ENCODE results near the gene ARMH2.
"Not testable (repeated sequence)": the region's sequence is repeated elsewhere in the genome, so short reads cannot be mapped to it uniquely, and the experiment has no call there.

The ARMH2 gene

DNA sequence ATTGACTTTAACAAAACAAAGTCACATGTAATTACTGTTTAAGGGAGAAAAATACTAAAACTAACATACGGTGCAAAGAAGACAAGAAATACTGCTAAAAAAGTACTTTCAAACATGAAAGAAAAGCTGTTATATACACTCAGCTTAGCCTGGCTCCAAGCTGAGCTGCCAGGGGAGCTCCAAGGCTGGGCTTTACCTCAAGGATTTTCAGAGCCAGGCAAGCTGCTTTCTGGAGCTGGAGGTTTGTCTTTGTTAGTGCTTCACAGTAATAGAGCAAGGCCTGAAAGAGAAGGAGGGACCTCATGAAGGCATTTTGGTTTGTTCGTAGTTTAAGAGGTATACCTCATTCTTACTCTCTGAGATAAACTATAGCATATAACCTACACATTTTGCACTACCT, 19.6 kb upstream of the ARMH2 start:
- no peak for DNase-seq (ENCODE audit: low read depth in 2 of 2)

DNA sequence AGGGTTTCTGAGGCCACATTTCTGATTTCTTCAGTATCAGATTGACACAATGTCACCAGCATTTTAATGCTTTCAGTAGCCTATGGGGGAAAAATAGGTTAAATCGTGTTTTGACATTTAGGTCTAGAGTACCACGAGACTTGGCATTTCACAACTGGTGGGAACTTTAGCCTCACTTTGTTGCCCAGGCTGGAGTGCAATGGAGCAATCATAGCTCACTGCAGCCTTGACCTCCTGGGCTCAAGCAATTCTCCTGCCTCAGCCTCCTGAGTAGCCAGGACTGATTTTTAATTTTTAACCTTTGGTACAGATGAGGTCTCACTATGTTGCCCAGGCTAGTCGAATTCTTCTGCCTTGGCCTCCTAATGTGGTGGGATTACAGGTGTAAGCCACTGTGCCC, 11.0 kb upstream of the ARMH2 start:
- DNase-seq (ENCODE audit: low read depth in 2 of 2): no peak

DNA sequence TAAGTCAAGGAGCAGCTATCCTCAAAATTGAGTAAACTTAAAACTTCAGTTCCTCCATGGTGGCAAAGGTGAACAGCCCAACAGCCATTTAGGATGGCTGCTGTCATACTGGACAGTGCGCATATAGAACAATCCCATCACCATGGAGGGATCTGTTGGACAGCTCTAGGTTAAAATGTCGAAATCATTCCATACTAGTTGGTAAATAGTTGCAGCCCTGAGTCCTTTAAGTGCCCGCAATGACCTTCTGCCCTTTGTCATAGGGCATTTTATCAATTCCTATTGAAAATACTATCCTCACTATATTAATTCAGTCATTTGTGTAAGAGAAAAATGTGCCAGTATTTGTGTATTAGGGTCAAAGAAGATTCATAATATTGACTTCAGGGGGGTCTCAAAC, 8.9 kb upstream of the ARMH2 start:
- no peak for DNase-seq (ENCODE audit: low read depth in 2 of 2)

DNA sequence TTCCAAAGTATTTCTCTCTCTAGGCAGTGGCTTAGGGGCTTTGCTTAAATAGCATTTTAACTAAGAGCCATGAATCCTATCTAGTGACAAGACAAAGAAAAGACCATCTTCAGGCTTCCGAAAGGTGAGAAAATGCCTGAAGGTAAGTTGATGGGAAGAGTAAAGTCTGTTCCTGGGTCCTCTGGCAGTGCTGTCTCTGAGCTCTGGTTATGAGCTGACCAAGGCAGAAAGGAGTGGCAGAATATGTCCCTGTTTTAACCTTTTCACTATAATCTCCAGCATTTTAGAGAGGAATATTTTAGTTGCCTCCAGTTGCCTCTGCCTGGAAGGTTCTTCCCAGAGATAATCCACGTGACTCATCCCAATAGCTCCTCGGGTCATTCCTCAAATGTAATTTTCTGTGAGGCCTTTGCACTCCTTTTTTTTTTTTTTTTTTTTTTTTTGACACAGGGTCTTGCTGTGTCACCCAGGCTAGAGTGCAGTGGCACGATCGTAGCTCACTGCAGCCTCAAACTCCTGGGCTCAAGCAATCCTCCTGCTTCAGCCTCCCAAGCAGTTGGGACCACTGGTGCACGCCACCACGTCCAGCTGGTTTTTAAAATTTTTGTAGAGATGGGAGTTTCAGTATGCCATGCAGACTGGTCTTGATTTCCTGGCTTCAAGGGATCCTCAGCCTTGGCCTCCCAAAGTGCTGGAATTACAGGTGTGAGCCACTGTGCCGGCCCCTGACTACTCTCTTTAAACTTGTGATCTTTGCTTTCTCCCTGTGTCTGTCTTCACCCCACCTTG, 3.7 kb upstream of the ARMH2 start:
- DNase-seq (ENCODE audit: low read depth in 2 of 2): no peak

DNA sequence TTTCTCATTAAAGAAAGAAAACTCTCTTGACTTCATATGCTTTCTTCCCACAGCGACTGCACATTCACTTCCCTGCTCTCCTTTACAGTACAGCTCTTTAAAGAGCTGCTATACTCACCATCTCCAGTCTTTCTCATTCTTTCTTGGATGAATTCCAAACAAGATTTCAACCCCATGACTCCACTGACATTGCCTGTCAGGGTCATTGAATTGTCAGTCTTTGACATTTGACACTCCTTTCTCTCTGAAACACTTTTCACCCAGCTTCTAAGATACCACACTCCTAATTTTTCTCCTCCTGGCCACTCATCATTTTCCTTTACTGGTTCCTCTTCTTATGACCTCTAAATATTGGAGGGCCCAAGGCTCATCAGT, 811 bp upstream of the ARMH2 start:
- DNase-seq (ENCODE audit: low read depth in 2 of 2): no peak

DNA sequence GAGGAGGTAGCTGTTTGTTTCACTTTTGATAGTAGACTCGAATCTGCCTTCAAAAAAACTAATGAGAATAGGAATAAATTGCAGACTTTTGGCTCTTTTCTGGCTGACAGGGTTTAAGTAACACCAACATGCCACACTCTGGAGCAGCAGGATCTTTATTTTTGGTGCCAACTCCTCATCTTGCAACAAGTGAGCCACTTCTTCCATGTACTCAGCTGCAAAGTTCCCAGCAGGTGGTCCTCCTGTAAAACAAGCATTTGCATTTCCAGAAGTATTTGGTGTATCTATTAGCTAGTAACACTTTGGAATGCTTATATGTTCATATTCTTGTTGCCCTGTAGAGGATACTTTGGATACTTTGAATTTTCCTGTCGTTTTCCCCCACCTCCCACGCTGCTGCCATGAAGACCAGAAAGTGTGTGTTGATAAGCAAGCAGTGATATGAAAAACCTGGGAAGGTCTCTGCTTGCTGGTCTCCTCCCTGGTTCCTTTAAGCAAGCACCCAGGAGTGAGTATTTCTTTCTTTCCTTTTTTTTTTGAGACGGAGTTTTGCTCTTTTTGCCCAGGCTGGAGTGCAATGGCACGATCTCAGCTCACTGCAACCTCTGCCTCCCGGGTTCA, 1.0 kb downstream of the ARMH2 start:
- DNase-seq (ENCODE audit: low read depth in 2 of 2): no peak

DNA sequence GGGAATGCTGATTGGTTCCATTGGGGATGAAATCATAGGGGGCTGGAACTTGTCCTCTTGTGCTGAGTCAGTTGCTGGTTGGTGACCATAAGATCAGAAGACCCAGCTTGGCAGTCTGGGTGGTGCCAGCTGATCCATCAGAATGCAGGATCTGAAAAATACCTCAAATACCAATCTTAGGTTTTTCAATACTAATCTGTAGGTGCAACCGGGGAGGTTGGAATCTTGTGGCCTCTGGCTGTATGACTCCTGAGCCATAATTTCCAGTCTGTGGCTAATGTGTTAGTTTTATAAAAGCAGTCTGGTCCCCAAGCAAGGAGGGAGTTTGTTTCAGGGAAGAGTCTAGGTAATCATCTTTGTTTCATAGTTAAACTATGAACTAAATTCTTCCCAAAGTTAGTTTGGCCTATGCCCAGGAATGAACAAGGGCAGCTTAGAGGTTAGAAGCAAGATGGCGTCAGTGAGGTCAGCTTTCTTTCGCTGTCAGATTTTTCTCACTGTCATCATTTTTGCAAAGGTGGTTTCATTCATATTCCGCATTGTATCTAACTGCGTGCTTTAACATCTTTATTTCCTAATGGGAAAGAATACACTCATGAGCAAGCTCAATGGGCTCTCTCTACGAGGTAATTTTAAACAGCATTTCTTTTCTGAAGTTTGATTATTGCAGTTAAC, 2.0 kb downstream of the ARMH2 start:
- no peak for DNase-seq (ENCODE audit: low read depth in 2 of 2)

DNA sequence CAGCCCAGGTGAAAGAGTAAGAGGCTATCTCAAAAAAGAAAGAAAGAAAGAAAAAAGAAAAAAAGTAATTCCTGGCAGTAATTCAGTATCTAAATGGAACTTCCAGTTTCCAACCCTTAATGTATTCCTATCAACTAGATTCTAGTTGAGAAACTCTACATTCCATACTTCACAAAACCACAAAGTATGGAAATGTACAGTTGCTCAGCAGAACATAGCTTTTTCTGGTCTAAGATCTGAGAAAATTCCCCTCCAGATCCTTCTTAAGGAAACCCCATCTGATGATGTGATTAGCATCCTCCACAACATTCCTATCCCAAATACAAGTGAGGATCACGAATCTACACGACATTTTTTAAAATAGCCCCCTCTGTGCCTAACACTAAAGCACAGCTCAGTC, 3.6 kb downstream of the ARMH2 start:
- no peak for DNase-seq (ENCODE audit: low read depth in 2 of 2)

DNA sequence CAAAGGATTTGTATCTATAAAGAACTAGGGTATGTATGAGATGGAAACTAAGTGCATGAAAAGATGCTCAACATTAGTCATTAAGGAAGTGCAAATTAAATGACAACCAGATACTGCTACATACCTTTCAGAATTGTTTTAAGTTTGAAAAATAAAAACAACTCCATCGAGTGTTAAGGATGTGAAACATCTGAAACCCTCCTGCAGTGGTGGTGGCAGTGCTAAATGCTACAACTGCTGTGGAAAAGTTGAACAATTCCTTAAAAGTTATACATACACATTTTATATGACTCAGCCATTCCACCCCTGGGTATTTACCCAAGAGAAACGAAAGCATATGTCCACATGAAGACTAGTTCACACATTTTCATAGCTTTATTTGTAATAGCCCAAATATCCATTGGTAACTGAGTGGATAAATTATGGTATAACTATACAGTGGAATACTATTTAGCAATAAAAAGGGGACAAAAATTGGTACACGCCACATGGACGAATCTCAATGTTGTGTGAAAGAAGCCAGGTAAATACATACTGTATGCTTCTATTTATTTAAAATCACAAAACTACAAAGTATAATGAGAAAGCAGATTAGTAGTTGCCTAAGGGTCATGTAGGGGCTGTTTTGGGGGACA, 10.6 kb downstream of the ARMH2 start:
- DNase-seq (ENCODE audit: low read depth in 2 of 2): no peak

DNA sequence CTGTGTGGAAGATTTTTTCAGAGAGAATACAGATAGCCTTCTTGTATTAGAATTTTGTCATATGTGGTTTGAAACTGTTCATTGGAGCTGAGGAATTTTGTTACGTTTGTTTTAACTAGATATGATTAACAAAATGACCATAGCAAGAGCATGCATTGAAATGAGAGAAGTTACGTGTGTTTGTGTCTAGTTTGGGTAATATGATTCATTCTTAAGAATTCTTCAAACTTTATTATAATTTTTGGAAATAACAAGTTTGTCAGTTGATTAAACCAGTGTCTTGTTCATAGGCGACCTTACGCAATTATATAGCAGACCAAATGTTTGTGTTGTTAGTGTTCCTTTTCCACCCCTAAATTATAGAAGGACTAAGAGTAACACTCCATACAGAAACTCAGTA, 18.5 kb downstream of the ARMH2 start:
- no peak for DNase-seq (ENCODE audit: low read depth in 2 of 2)

DNA sequence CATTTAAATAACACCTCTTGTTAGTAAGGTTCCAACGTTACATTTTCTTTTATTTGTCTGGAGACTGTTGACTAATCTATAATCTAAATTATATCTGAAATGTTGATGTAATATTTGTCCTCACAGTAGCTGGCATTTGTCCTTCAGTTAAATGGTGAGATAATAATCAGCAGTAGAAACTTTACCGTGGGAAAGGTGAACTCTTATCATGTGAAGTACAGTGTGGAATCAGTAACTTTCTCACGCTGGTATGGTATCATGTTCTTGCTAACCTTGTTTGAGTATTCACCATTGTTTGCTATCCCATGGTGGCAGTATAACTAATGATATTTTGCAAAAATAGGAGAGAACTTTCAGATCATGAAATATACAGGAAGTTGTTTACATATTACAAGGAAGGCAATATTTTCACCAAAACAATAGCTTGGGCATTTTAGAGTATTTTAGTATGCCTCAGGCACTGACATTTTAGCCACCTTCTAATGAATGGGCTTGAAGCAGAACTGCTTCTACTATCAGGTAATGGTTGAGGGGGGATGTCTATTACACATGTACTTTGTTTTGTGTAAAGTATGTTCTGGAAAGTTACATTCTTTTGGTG, 19.2 kb downstream of the ARMH2 start:
- no peak for DNase-seq (ENCODE audit: low read depth in 2 of 2)

DNA sequence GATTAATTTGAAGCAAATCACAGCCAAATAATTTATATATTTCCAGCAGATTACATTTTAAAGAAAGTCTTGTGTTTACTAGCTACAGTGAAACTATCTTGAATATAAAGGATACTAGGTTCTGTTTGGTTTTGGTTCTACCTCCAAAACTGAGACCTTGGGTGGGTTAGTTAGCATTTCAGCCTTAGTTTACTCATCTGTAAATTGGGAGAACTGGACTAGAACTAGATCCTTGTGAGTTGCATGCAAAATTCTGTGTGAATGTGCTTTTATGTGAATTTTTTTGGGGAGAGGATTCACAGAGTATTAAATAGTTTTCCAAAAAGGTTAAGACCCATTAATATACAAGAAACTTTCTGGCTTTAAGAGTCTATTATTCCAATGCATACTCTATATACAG, 19.8 kb downstream of the ARMH2 start:
- no peak for DNase-seq (ENCODE audit: low read depth in 2 of 2)

DNA sequence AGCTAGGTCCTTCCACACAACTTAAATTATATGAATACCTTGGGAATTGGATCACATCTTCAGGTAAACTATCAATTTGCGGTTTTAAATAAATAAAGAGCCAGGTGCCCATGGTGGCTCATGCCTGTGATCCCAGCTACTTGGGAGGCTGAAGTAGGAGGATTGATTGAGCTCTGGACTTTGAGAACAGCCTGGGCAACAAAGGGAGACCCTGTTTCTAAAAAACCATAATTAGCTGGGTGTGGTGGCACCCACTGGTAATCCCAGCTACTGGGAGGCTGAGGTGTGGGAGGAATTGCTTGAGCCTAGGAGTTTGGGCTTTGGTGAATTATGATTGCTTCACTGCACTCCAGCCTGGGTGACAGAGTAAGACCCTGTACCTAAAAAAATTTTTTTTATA, 20.6 kb downstream of the ARMH2 start:
- DNase-seq (ENCODE audit: low read depth in 2 of 2): no peak

DNA sequence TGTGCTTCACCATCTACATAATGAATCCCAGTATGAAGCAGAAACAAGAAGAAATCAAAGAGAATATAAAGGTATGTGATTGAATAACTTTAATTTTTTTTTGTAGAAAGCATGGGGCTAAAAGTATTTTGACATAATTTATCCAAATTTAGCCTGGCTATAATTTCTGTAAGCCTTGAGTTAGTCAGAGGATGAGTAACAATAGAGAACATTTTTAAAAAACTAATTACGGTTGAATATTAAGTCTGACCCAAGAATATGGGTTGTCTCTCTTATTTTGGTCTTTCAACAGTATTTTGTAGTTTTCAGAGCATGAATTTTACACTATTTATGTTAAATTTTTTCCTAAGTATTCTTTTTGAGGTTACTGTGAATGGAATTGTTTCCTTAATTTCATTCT, 21.5 kb downstream of the ARMH2 start:
- DNase-seq (ENCODE audit: low read depth in 2 of 2): no peak

DNA sequence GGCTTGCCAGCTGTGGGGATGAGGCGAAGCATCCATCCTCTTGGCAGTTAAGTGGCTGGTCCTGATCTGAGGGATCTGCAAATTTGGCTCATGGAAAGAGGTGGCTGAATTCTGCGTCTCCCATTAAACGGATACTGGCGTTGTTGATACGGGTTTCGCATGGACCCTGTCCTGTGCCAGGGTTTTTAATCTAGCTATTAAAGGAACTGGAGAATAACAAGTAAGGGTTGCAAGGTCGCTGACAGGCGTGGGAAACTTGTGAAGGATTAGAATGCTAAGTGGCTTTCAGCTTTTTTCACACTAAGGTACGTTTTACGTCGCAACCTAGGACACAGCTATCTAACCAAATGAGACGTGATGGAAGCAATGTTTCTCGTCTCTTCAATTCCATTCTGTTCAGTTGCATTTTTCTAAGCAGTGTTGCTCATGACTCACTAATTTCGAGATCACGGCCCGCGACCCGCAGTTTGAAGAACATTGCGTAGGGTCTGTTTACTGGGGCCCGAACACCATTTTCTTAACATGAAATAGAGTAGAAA, 23.1 kb downstream of the ARMH2 start:
- DNase-seq (ENCODE audit: low read depth in 2 of 2): peak in 1 of 2 donors; percentile 26

DNA sequence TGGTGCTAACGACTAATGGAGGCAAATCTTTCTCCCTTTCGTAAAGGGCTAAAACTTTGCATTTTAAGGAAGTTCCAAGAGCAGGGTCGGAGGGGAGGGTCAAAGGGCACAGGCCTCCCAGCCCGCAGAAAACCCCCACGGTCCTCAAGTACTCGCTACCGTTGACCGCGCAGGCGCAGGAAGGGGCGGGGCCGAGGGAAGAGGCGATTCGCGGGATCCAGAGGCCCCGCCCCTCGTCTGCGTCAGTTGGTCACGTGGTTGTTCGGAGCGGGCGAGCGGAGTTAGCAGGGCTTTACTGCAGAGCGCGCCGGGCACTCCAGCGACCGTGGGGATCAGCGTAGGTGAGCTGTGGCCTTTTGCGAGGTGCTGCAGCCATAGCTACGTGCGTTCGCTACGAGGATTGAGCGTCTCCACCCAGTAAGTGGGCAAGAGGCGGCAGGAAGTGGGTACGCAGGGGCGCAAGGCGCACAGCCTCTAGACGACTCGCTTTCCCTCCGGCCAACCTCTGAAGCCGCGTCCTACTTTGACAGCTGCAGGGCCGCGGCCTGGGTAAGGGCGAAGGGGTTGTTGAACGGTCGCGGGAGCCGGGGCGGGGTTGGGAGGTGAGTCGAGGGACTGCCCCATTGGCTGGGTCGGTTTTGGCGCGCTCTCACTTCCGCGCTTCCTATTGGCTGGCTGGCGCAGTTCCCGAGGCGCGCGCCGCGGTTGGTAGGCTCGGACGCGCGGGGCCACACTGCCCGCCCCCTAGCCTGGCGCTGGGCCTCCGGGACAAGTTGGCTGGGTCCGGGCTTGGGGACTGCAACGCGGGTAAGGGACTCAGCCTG, 23.8 kb downstream of the ARMH2 start, which contains the start of gene GMNN:
GMNN (plus strand) TSS at position 242 of the 824 bp plus-strand sequence. CDS start 2,310 bp downstream, outside the sequence.
- DNase-seq (ENCODE audit: low read depth in 2 of 2): peak; percentile 97 to 99

DNA sequence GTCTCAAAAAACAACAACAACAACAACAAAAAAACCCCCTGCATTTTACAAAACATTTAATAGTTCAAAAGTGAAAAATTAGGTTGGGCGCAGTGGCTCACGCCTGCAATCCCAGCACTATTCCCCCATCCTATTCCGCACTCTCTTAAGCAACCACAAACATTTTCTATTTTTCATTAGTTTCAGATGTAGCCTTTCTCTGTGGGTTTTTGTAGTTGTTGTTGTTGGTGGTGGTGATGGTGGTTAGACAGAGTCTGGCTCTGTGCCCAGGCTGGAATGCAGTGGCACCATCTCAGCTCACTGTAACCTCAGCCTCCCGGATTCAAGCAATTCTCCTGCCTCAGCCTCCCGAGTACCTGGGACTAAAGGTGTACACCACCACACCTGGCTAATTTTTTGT, 30.4 kb downstream of the ARMH2 start:
- no peak for DNase-seq (ENCODE audit: low read depth in 2 of 2)

DNA sequence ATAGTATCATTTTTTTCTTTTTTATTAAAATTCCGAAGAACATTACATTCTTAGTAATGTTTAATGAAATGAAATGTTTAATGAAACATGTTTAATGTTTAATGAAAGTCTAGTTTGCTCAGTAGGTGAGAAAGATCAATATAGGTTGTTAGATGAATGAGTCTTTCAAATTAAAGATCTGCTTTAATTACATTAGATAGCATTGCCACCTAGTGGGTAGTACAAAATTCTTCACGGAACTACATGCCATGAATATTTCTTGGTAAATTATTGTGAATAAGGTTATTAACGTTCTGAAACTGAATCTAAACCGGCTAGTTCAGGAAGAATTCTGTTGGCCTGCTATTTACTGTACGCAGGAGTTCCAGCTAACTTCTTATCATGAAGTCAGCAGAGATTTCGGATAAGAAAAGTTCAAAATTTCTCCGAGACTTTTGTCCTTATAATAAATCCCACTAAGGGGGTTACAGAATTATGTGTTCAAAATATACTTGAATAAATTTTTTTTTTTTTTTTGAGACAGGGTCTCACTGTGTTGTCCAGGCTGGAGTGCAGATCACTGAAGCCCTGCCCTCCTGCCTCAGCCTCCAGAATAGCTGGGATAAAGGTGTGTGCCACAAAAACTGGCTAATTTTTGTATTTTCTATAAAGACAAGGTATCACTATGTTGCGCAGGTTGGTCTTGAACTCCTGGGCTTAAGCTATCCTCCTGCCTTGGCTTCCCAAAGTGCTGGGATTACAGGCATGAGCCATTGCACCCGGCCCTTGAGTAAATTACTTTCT, 31.8 kb downstream of the ARMH2 start:
- DNase-seq (ENCODE audit: low read depth in 2 of 2): no peak

DNA sequence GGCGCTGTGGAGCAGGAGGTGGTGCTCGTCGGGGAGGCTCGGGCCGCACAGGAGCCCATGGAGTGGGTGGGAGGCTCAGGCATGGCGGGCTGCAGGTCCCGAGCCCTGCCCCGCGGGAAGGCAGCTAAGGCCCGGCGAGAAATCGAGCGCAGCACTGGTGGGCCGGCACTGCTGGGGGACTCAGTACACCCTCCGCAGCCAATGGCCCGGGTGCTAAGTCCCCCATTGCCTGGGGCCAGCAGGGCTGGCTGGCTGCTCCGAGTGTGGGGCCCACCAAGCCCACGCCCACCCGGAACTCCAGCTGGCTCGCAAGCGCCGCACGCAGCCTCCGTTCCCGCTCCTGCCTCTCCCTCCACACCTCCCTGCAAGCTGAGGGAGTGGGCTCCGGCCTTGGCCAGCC, 32.7 kb downstream of the ARMH2 start:
- DNase-seq (ENCODE audit: low read depth in 2 of 2): not testable (repeated sequence)
